Measurements from ENCODE around the gene GTPBP2.

GTPBP2 gene

DNA sequence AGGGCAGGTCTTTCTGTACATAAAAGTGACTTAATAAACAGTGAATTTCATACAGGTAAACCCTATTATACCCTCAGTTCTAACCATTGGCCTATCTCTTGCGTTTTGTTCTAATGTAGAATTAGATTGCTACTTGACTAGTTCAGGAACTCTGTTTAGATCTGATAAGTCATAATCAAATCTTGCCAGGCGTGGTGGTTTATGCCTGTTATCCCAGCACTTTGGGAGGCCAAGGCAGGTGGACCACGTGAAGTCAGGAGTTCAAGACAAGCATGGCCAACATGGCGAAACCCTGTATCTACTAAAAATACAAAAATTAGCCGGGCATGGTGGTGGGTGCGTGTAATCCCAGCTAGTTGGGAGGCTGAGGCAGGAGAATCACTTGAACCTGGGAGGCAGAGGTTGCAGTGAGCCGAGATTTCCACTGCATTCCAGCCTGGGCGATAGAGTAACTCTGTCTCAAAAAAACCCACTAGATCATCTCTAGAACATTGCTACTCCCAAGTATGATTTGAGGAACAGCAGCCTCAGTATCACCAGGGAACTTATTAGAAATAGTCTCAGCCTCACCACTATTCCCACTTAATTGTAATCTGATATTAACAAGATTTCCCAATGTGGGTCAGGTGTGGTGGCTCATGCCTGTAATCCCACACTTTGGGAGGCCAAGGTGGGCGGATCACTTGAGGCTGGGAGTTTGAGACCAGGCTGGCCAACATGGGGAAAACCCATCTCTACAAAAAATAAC lies 12.2 kb downstream of the GTPBP2 start:
- TF ChIP-seq, protein P1, sequence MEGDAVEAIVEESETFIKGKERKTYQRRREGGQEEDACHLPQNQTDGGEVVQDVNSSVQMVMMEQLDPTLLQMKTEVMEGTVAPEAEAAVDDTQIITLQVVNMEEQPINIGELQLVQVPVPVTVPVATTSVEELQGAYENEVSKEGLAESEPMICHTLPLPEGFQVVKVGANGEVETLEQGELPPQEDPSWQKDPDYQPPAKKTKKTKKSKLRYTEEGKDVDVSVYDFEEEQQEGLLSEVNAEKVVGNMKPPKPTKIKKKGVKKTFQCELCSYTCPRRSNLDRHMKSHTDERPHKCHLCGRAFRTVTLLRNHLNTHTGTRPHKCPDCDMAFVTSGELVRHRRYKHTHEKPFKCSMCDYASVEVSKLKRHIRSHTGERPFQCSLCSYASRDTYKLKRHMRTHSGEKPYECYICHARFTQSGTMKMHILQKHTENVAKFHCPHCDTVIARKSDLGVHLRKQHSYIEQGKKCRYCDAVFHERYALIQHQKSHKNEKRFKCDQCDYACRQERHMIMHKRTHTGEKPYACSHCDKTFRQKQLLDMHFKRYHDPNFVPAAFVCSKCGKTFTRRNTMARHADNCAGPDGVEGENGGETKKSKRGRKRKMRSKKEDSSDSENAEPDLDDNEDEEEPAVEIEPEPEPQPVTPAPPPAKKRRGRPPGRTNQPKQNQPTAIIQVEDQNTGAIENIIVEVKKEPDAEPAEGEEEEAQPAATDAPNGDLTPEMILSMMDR (IDR thresholded peaks at IDR 0.05; ENCODE audit: low read depth, low read length) = no peak
- H3K4me1 ChIP-seq = peaks cover 8% of the 10 kb centered on the region; the same call in 1 of the 2 replicates
- H3K27me3 ChIP-seq = no peaks in the 10 kb centered on the region
- H3K36me3 ChIP-seq = peaks cover 39% of the 10 kb centered on the region
- no peak overlapping the region for H3K4me3 ChIP-seq (ENCODE audit: low read depth, low read length)
- no peak for DNase-seq
- no peaks in the 10 kb centered on the region for H3K9me3 ChIP-seq

DNA sequence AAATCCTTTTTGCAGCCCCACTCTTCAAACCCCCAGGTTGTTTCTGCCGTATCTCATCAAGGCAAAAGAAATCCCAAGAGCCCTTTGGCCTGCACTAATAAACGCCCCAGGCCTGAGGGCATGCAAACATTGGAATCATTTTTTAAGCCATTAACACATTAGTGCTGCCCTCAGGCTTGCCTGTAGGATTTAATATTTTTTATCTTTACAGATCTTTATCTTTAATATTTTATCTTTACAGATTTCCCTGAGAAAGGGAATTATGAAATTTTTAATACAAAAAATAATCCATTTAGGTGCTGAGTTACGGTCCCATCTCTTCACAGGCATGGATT lies 14.7 kb downstream of the GTPBP2 start:
- H3K27me3 ChIP-seq = no peaks in the 10 kb centered on the region
- TF ChIP-seq, protein P1 (IDR thresholded peaks at IDR 0.05; ENCODE audit: low read depth, low read length) = no peak
- no peaks in the 10 kb centered on the region for H3K9me3 ChIP-seq
- H3K4me3 ChIP-seq (ENCODE audit: low read depth, low read length) = no peak overlapping the region
- peaks cover 42% of the 10 kb centered on the region for H3K36me3 ChIP-seq
- H3K4me1 ChIP-seq = peaks cover 8% of the 10 kb centered on the region; the same call in 1 of the 2 replicates
- peak; percentile 34 for DNase-seq

DNA sequence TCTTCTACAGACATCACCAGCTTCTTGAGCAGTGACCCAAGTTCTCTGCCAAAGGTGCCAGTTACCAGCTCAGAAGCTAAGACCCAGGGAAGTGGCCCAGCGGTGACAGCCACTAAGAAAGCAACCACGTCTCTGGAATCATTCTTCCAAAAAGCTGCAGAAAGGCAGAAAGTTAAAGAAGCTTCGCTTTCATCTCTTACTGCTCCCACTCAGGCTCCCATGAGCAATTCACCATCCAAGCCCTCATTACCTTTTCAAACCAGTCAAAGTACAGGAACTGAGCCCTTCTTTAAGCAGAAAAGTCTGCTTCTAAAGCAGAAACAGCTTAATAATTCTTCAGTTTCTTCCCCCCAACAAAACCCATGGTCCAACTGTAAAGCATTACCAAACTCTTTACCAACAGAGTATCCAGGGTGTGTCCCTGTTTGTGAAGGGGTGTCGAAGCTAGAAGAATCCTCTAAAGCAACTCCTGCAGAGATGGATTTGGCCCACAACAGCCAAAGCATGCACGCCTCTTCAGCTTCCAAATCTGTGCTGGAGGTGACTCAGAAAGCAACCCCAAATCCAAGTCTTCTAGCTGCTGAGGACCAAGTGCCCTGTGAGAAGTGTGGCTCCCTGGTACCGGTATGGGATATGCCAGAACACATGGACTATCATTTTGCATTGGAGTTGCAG lies 15.2 kb downstream of the GTPBP2 start:
- peaks cover 8% of the 10 kb centered on the region; the same call in 1 of the 2 replicates for H3K4me1 ChIP-seq
- no peaks in the 10 kb centered on the region for H3K27me3 ChIP-seq
- peaks cover 42% of the 10 kb centered on the region for H3K36me3 ChIP-seq
- H3K4me3 ChIP-seq (ENCODE audit: low read depth, low read length) = no peak overlapping the region
- TF ChIP-seq, protein P1 (IDR thresholded peaks at IDR 0.05; ENCODE audit: low read depth, low read length) = no peak
- DNase-seq = no peak
- no peaks in the 10 kb centered on the region for H3K9me3 ChIP-seq

DNA sequence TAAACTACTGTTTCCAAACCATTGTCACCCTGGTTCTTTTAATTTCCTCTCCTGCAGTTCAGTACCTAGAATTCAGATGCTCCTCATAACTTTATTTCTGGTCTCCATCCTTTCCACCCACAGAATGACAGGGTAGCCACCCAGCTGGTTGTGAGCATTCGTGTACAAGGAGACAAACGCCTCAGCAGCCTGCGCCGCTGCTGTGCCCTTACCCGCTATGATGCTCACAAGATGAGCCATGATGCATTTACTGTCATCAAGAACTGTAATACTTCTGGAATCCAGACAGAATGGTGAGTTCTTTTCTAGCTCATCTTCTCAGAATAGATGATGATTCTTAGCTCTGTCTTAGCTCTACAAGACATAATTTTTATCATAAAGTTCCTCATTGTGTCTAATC lies 18.6 kb downstream of the GTPBP2 start:
- DNase-seq = no peak
- TF ChIP-seq, protein P1 (IDR thresholded peaks at IDR 0.05; ENCODE audit: low read depth, low read length) = no peak
- Histone ChIP-seq H3K9me3 (no peaks in the 10 kb centered on the region), H3K27me3 (no peaks in the 10 kb centered on the region), H3K36me3 (peaks cover 42% of the 10 kb centered on the region), H3K4me3 (ENCODE audit: low read depth, low read length) (no peak overlapping the region), H3K4me1 (peaks cover 5% of the 10 kb centered on the region; the same call in 1 of the 2 replicates)

DNA sequence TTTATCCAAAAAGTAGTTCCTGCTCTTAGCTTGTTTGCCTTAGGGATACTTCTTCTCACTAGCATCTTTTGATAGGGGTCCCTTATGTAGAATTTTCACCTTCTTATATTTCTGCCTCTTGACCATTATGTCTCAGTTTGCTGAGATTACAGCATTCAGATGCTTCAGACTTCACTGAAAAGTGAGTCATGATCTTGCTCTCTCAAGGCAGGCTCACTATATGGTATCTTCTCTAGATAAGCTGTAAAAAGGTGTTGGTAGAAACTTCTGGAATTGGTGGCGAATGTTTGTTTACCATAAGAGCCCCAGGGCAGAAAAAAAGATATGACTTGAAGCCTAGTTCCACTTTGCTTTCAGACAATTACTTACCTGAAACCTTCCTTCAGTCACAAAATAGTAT lies 19.7 kb downstream of the GTPBP2 start:
- TF ChIP-seq, protein P1 (IDR thresholded peaks at IDR 0.05; ENCODE audit: low read depth, low read length) = no peak
- Histone ChIP-seq H3K27me3 (no peaks in the 10 kb centered on the region), H3K4me1 (peaks cover 5% of the 10 kb centered on the region; the same call in 1 of the 2 replicates), H3K4me3 (ENCODE audit: low read depth, low read length) (no peak overlapping the region), H3K9me3 (no peaks in the 10 kb centered on the region), H3K36me3 (peaks cover 41% of the 10 kb centered on the region)
- DNase-seq = no peak

DNA sequence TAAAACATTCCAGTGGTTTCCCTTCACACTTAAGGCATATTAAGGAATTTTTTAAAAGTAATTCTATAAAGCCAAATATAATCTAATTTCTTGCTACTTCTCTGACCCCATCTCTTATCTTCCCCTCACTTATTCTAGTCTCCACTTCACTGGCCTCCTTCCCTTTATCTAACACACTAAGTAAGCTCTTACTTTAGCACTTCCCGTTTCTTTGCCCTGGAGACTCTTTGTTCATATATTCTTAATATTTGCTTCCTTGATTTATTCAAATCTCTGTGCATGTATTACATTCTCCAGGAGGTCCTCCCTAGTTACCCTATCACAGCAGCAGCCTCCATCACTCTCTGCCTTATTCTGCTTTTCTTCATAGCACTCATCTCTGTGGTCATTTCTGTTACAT lies 20.3 kb downstream of the GTPBP2 start:
- Histone ChIP-seq H3K4me1 (peaks cover 4% of the 10 kb centered on the region), H3K9me3 (no peaks in the 10 kb centered on the region), H3K36me3 (peaks cover 36% of the 10 kb centered on the region), H3K4me3 (ENCODE audit: low read depth, low read length) (no peak overlapping the region), H3K27me3 (no peaks in the 10 kb centered on the region)
- DNase-seq = no peak
- TF ChIP-seq, protein P1 (IDR thresholded peaks at IDR 0.05; ENCODE audit: low read depth, low read length) = no peak
